Stimulated activated CD8-positive, alpha-beta memory T cell treated with anti-CD3 and anti-CD28 coated beads, Interleukin-4, amount 100 ng/mL, for 48 hours (primary cell): ENCODE measurements around the gene IP6K1.

ENCODE experiments used
- DNase-seq: peaks from one replicate; pipeline ENCODE4 v3.0.0-alpha.2; 2020

IP6K1 gene

GRCh38 chr3:49722896-49723295 is 63.4 kb downstream of the IP6K1 start:
- no peak for DNase-seq

- no peak for DNase-seq
Measured at GRCh38 chr3:49721896-49722781, 64.2 kb downstream of the IP6K1 start.

- no peak for DNase-seq
Measured at GRCh38 chr3:49721596-49721895, 64.8 kb downstream of the IP6K1 start.

- DNase-seq, result no peak
Measured at GRCh38 chr3:49720855-49721595, 65.3 kb downstream of the IP6K1 start.

- peak; percentile 97 for DNase-seq
Measured at GRCh38 chr3:49719214-49719884, 67.0 kb downstream of the IP6K1 start, which contains the start of gene AMIGO3. Gene AMIGO3, minus strand, starts transcription at chr3:49719684. Its CDS starts 219 bp downstream, at chr3:49719465.

- peak; percentile 46 for DNase-seq
Measured at GRCh38 chr3:49718858-49719213, 67.5 kb downstream of the IP6K1 start.

GRCh38 chr3:49717959-49718857 is 68.1 kb downstream of the IP6K1 start:
- DNase-seq, result no peak

GRCh38 chr3:49717211-49717958 is 69.0 kb downstream of the IP6K1 start:
- no peak for DNase-seq

- no peak for DNase-seq
Measured at GRCh38 chr3:49716691-49717210, 69.6 kb downstream of the IP6K1 start.

- DNase-seq, result no peak
Measured at GRCh38 chr3:49716169-49716568, 70.2 kb downstream of the IP6K1 start.

DNA sequence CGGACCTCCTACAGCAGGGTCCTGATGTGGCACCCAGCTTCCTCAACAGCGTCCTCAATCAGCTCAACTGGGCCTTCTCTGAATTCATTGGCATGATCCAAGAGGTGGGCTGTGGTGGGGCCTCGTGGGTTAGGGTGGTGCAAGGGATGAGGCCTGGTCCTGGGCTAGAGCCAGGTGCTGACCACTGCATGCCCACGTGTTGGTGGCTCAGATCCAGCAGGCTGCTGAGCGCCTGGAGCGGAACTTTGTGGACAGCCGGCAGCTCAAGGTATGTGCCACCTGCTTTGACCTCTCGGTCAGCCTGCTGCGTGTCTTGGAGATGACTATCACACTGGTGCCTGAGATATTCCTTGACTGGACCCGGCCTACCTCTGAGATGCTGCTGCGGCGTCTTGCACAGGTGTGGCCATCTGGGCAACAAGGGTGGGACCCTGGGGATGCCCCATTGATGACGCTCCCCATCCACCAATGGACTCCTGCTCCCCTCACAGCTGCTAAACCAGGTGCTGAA is 70.7 kb downstream of the IP6K1 start:
- DNase-seq, result no peak

- DNase-seq, result no peak
Measured at GRCh38 chr3:49714728-49715550, 71.4 kb downstream of the IP6K1 start.

DNA sequence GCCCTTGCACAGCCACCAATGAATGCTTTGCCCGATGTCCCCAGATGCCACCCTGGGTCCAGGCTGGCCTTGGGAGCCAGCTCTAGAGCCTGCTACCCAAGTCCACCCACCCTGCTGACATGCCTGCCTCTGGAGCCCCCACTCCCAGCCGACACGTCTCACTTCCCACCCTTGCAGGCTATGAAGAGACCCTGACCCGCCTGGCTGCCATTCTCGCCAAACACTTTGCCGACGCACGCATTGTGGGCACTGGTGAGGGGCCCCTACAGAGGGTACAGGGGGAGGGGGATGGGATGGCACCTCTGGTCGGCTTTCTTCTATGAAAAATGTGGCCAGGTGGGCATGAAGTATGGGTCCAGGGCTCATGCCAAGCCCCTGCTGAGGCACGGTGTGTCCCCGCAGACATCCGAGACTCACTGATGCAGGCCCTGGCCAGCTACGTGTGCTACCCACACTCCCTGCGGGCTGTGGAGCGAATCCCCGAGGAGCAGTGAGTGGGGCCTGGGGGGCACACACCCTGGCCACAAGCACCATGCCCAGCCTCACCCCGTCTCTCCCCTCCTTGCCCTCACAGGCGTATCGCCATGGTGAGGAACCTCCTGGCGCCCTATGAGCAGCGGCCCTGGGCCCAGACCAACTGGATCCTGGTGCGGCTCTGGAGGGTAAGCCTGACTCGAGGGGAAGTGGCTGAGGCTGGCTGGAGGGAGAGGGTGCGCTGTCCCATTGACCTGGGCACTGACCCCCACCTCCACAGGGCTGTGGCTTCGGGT is 72.8 kb downstream of the IP6K1 start:
- DNase-seq, result no peak

DNA sequence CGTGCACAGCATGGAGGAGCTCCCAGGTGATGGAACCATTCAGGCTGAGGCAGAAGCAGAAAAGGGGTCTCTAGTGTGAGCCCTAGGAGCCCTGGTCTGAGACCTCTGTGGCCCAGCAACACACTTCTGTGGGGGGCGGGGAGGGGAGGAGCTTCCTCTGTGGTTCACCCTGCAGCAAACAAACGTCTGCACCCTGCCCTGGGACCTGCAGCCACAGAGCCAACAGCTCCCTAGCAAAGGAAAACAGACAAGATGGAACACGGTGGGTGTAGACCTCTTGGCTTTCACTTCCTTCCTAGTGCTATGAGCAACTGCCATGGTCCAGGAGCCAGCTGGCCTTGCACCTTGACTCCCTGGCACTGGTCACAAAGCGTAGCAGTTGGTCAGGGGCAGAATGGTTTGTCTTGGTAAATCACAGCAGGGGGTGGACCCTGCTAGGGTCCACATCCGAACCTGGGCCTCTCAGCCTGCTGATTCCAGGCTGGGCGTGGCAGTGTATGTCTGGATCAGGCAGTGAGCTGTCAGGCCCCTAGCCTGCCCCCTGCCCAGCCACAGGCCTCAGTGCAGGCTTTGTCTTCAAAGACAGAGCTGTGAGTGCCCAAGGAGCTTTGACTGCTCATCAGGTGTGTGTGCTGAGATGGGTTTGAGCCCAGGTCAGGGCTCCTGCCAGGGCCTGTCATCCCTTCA is 73.6 kb downstream of the IP6K1 start:
- no peak for DNase-seq

- DNase-seq, result no peak
Measured at GRCh38 chr3:49712166-49712565, 74.2 kb downstream of the IP6K1 start.

DNA sequence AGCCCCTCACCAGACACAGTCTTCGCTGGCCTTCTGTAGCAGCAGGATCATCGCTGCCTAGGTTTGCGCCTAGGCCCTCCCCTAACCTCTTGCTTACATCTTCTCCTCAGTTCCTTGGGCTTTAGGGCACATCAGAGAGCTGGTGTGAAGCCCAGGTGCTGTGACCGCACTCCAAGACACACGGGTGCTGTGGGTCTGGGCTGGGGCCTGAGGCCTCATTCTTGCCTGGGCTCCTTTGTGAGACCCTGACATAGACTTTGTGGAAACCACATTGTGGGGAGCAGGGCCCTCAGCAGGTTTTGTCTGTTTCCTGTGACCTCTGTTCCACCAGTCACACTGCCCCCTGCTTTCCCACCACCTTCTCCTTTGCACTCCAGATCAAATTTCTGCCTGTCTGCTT is 74.9 kb downstream of the IP6K1 start:
- DNase-seq, result no peak

DNA sequence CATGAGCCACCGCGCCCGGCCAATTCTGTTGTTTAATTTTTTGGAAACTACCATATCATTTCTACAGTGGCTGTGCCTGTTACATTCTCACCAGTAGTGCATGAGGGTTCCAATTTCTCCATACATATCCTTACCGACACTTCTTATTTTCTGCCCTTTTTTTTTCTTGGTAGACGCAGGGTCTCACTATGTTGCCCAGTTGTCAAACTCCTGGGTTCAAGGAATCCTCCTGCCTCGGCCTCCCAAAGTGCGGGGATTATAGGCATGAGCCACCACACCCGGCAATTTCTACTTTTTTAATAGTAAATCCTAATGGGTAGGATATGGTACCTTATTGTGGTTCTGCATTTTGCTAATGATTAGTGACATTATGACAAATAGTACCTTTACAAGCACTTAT is 76.5 kb downstream of the IP6K1 start:
- DNase-seq, result no peak

DNA sequence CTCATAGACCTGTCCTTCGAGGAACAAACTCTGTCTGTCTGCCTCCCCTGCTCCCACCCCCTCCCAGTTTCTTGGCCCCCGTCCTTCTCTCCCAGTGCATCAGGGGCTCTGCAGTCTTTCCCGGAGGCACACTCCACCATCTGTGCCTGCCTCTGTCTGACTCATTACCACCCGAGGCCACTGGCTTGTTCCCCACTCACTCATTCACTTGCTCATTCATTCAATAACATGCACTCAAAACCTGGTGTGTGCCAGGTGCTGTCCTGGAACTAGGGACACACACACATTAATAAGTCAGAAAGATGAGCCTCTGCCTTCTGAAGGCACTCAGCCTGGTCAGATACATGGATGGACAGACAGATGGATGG is 79.2 kb downstream of the IP6K1 start:
- no peak for DNase-seq

DNA sequence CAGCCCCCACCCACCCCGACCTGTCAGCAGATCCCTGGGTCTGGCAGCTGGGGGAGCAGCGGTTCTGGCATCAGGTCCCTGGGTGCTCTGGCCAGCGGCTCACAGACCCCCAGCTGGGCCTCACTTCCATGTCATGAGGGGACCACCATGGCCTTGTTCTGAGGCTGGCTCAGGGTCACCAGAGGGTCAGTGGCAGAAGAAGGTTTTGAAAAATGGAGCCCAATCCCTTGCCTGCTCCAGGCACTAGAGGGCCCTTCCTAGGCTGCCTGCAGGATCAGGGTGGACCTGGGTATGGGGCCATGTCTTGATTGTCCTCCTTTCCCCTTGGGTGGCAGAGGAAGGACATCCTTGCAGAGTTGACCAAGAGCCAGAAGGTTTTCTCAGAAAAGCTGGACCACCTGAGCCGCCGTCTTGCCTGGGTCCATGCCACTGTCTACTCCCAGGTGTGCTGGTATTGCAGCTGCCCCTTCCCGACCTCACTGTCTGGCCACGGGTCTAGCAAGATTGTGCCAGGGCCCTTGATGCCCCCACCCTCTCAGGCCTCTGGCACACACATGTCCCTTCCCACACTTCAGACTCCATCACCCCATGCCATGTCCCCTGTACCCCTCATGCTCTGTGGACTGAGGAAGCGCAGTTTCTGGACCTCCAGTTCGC is 79.8 kb downstream of the IP6K1 start:
- DNase-seq, result no peak
